B cell (primary cell): ENCODE results near the gene ATOSB. TPM values are rescaled to one million over a fixed set of nuclear protein-coding genes. Genes with fewer than 3 reads are reported as not detected.

Experiments
- ATAC-seq: fragments of 200-7000 bp; cut with Tn5 transposase; one replicate; pipeline ENCODE4 v1.10.0; 2021; ENCODE audit warnings: low read depth, mild to moderate bottlenecking, moderate number of reproducible peaks, moderate library complexity
- CTCF ChIA-PET: fragments of 350-600 bp; sonication (Branson Sonifier 250); formaldehyde crosslinking; loops from one replicate; lab custom pipeline; 2021; ENCODE audit warnings: antibody characterized with exemption, inconsistent platforms; lab: Charles Lee
- POLR2A ChIA-PET: fragments of 350-600 bp; sonication (Branson Sonifier 250); formaldehyde crosslinking; loops from one replicate; lab custom pipeline; 2021; ENCODE audit warnings: antibody characterized with exemption; lab: Charles Lee
- DNase-seq: peaks from one replicate; pipeline ENCODE4 v3.0.0; 2013
- H2AFZ ChIP-seq: 2 replicates; pipeline ENCODE4 v1.6.1; 2012; ENCODE audit warnings: mild to moderate bottlenecking, low read depth, low read length; ENCODE audit not compliant: insufficient read depth, poor library complexity, severe bottlenecking
- H3K27ac ChIP-seq, 2 donors: 1 replicate in 1 of 2; 2 replicates in 1 of 2; pipeline ENCODE4 v1.5.1; 2012 to 2013; ENCODE audit warnings: low read length in 2 of 2, mild to moderate bottlenecking in 2 of 2, moderate library complexity in 1 of 2
- H3K27me3 ChIP-seq, 4 experiments: fragments of 200-600 bp in 1 of 4; sonication (generic) in 1 of 4; replicated peaks in 1 of 4; 1 replicate in 2 of 4; 2 replicates in 2 of 4; pipeline versions ENCODE4 v1.6.1 to v1.7.0; 2013 to 2016; ENCODE audit warnings: low read length in 3 of 4, mild to moderate bottlenecking in 2 of 4, mixed read lengths in 1 of 4, moderate library complexity in 1 of 4; ENCODE audit not compliant: insufficient read depth in 4 of 4, control insufficient read depth in 3 of 4; ENCODE audit errors: control extremely low read depth in 1 of 4
- H3K36me3 ChIP-seq, 2 experiments: replicated peaks in 1 of 2; 1 replicate in 1 of 2; 2 replicates in 1 of 2; pipeline versions ENCODE4 v1.6.1 to v1.7.1; 2013; ENCODE audit warnings: low read length in 1 of 2; ENCODE audit not compliant: insufficient read depth in 2 of 2, control insufficient read depth in 1 of 2; ENCODE audit errors: control extremely low read depth in 1 of 2, extremely low read depth in 1 of 2
- H3K4me1 ChIP-seq, 2 donors: fragments of 200-600 bp in 1 of 2; sonication (generic) in 1 of 2; 1 replicate in 1 of 2; 2 replicates in 1 of 2; pipeline versions ENCODE4 v1.5.1 to v1.6.1; 2013 to 2017; ENCODE audit warnings: low read length in 2 of 2; ENCODE audit not compliant: control insufficient read depth in 2 of 2, insufficient read depth in 2 of 2
- H3K4me2 ChIP-seq: replicated peaks from 2 replicates; pipeline ENCODE3; 2012; ENCODE audit warnings: mild to moderate bottlenecking, low read depth, low read length; ENCODE audit not compliant: poor library complexity, severe bottlenecking
- H3K4me3 ChIP-seq, 5 experiments: fragments of 200-600 bp in 1 of 5; sonication (generic) in 1 of 5; 1 replicate in 3 of 5; 2 replicates in 2 of 5; pipeline versions ENCODE4 v1.5.1 to v1.7.0; 2011 to 2016; ENCODE audit warnings: low read length in 4 of 5, mild to moderate bottlenecking in 4 of 5, low read depth in 2 of 5, control low read depth in 1 of 5, moderate library complexity in 1 of 5; ENCODE audit not compliant: insufficient read depth in 1 of 5; ENCODE audit errors: control extremely low read depth in 1 of 5, extremely low read depth in 1 of 5
- H3K79me2 ChIP-seq: fragments of 200-600 bp; sonication (generic); one replicate; pipeline ENCODE4 v1.6.0; 2016; ENCODE audit warnings: low read length; ENCODE audit not compliant: control insufficient read depth, insufficient read depth
- H3K9ac ChIP-seq: fragments of 200-600 bp; sonication (generic); 2 replicates; pipeline ENCODE4 v1.6.1; 2017; ENCODE audit warnings: mild to moderate bottlenecking, low read length, moderate library complexity
- H3K9me3 ChIP-seq, 3 donors: one replicate each; pipeline versions ENCODE4 v1.6.1 to v1.7.1; 2013; ENCODE audit warnings: low read length in 2 of 3; ENCODE audit not compliant: control insufficient read depth in 2 of 3, insufficient read depth in 1 of 3; ENCODE audit errors: control extremely low read depth in 1 of 3
- H4K20me1 ChIP-seq: 2 replicates; pipeline ENCODE4 v1.6.0; 2012; ENCODE audit warnings: mild to moderate bottlenecking, low read length; ENCODE audit not compliant: insufficient read depth, control insufficient read depth, poor library complexity, severe bottlenecking
- H3K27ac Mint-ChIP-seq: one replicate; pipeline ENCODE4 v1.8.0; 2021; ENCODE audit warnings: mixed read lengths
- H3K27me3 Mint-ChIP-seq: one replicate; pipeline ENCODE4 v1.8.0; 2021; ENCODE audit warnings: mixed read lengths
- H3K4me1 Mint-ChIP-seq: one replicate; pipeline ENCODE4 v1.8.0; 2021; ENCODE audit warnings: mixed read lengths
- H3K4me3 Mint-ChIP-seq: one replicate; pipeline ENCODE4 v1.8.0; 2021; ENCODE audit warnings: mixed read lengths
- H3K9me3 Mint-ChIP-seq: one replicate; pipeline ENCODE4 v1.8.0; 2022; ENCODE audit warnings: mixed read lengths; ENCODE audit not compliant: insufficient read depth
- CTCF ChIP-seq: fragments of 200-600 bp; IDR thresholded peaks from one replicate; pipeline ENCODE4 v1.8.0; 2022; ENCODE audit warnings: antibody characterized with exemption, mild to moderate bottlenecking
- EZH2 ChIP-seq: IDR thresholded peaks from 2 replicates; pipeline ENCODE4 v1.6.1; 2012; ENCODE audit warnings: borderline replicate concordance, low read depth, mild to moderate bottlenecking, moderate library complexity, low read length; ENCODE audit not compliant: insufficient read depth, poor library complexity, severe bottlenecking
- WGBS: methylation state at CpG from one replicate; pipeline ENCODE4 v1.1.5; 2013; ENCODE audit warnings: missing lambda C conversion rate; ENCODE audit not compliant: insufficient coverage; 5-methylcytosine and 5-hydroxymethylcytosine counted together
- intact Hi-C: fragments of 100-400 bp; cut with micrococcal nuclease; formaldehyde crosslinking; loops from one replicate; pipeline ENCODE4 v1.10.0; 2022
- polyA plus RNA-seq: library from polyadenylated mRNA; depleted of rRNA; stranded (reverse); fragments of >200 nt; gene quantifications from 2 replicates; pipeline ENCODE4 v1.2.3, GENCODE V29; 2012
- total RNA-seq, 2 donors: library from RNA; stranded (reverse); fragments of 120-200 nt in 1 of 2; gene quantifications; 1 replicate in 1 of 2; 2 replicates in 1 of 2; pipeline versions ENCODE4 v1.2.3 to v1.2.4, GENCODE V29; 2013 to 2022

The ATOSB gene
- total and polyA plus RNA-seq, 2 donors (not counting 1 experiment from before 2014, with no cell fraction given): 6.5 to 9.4 TPM

GRCh38 chr9:35103660-35104191, 11.9 kb downstream of the ATOSB start:
- Histone ChIP-seq H2AFZ (peak overlapping the region; percentile 86), H3K36me3 (peaks cover 0 to 31% of the 10 kb centered on the region in 2 experiments), H3K4me1 (peaks cover 13 to 22% of the 10 kb centered on the region in 2 donors), H3K9me3 (no peaks in the 10 kb centered on the region), H3K4me3 (peak overlapping the region; percentile 61 to 94 (median 88)), H4K20me1 (no peaks in the 10 kb centered on the region), H3K4me2 (peak overlapping the region; percentile 84), H3K9ac (peak overlapping the region; percentile 86), H3K79me2 (peaks cover 16% of the 10 kb centered on the region), H3K27ac (peak overlapping the region; percentile 86 to 96), H3K27me3 (no peaks in the 10 kb centered on the region)
- Mint-ChIP-seq H3K4me1 (peaks cover 28% of the 10 kb centered on the region), H3K27me3 (no peaks in the 10 kb centered on the region), H3K9me3 (no peaks in the 10 kb centered on the region), H3K4me3 (peak overlapping the region; percentile 86), H3K27ac (peak overlapping the region; percentile 97)
- DNase-seq (no peak), ATAC-seq (no peak)
- WGBS: 67% methylated on average over 3 of the region's 5 CpGs
- intact Hi-C loops: loop anchor here (1.0 to 2.0 kb wide), 6 partner anchors 8 to 629 kb away; partner anchors contain the start of genes CREB3, DNAJB5 and TLN1
- ChIA-PET POLR2A (interaction anchor here (0.9 to 2.7 kb wide), 5 partner anchors 8 to 32 kb away, joined by 5 to 15 read pairs (median 9); partner anchors contain the start of genes ATOSB, FANCG and VCP), CTCF (interaction anchor here (1.0 to 3.0 kb wide), 9 partner anchors 7 to 450 kb away, joined by 3 to 22 read pairs (median 9); partner anchors contain the start of genes ATOSB and FANCG)
- TF ChIP-seq CTCF (no peak), EZH2 (no peak)
